Esophagus muscularis mucosa (tissue), 4 donors: ENCODE results near the gene TMEM258. TPM values are rescaled to one million over a fixed set of nuclear protein-coding genes. Genes with fewer than 3 reads are reported as not detected.

Source experiments
- DNase-seq: peaks from one replicate; pipeline ENCODE4 v3.0.0-alpha.2; 2017; ENCODE audit errors: extremely low spot score
- H3K27ac ChIP-seq, 4 donors: fragments of 200-600 bp; sonication (generic); replicated peaks in 1 of 4; 1 replicate in 3 of 4; 2 replicates in 1 of 4; pipeline ENCODE4 v1.5.1; 2016 to 2019; ENCODE audit warnings: mild to moderate bottlenecking in 1 of 4
- H3K27me3 ChIP-seq, 4 donors: fragments of 200-600 bp; sonication (generic); one replicate each; pipeline versions ENCODE4 v1.5.1 to v1.6.0; 2016 to 2019
- H3K36me3 ChIP-seq, 4 donors: fragments of 200-600 bp; sonication (generic); one replicate each; pipeline ENCODE4 v1.5.1; 2016 to 2019
- H3K4me1 ChIP-seq, 4 donors: fragments of 200-600 bp; sonication (generic); one replicate each; pipeline ENCODE4 v1.5.1; 2016 to 2019
- H3K4me3 ChIP-seq, 4 donors: fragments of 200-600 bp; sonication (generic); 1 replicate in 2 of 4; 2 replicates in 2 of 4; pipeline ENCODE4 v1.5.1; 2016 to 2019; ENCODE audit warnings: mild to moderate bottlenecking in 4 of 4, moderate library complexity in 1 of 4
- H3K9me3 ChIP-seq, 4 donors: fragments of 200-600 bp; sonication (generic); 1 replicate in 3 of 4; 2 replicates in 1 of 4; pipeline ENCODE4 v1.5.1; 2016 to 2019
- CTCF ChIP-seq, 3 experiments: fragments of 200-600 bp in 2 of 3; fragments of 450-650 bp in 1 of 3; sonication (generic) in 2 of 3; IDR thresholded peaks; one replicate each; pipeline ENCODE4 v1.5.1; 2017 to 2019; ENCODE audit warnings: antibody characterized with exemption in 3 of 3, mild to moderate bottlenecking in 2 of 3, moderate library complexity in 1 of 3
- EP300 ChIP-seq: sonication (generic); formaldehyde crosslinking; IDR thresholded peaks from one replicate; pipeline ENCODE4 v1.6.1; 2017; ENCODE audit warnings: antibody characterized with exemption
- POLR2A ChIP-seq: fragments of 450-650 bp; IDR thresholded peaks from one replicate; pipeline ENCODE4 v1.6.1; 2017; ENCODE audit warnings: antibody characterized with exemption, moderate library complexity, mild to moderate bottlenecking, low read depth
- POLR2AphosphoS5 ChIP-seq, 2 donors: sonication (generic); formaldehyde crosslinking; IDR thresholded peaks; one replicate each; pipeline ENCODE4 v1.6.1; 2017; ENCODE audit warnings: antibody characterized with exemption in 2 of 2
- WGBS: methylation state at CpG from one replicate; pipeline ENCODE4 v1.1.5; 2018; 5-methylcytosine and 5-hydroxymethylcytosine counted together
- intact Hi-C: fragments of 100-400 bp; cut with DNase I; formaldehyde crosslinking; loops from one replicate; pipeline ENCODE4 v1.15.1; 2023
- total RNA-seq, 4 donors: library from RNA; depleted of rRNA; stranded (reverse); fragments of >200 nt; gene quantifications; one replicate each; pipeline versions ENCODE4 v1.1.0 to v1.2.1, GENCODE V29; 2016

Gene TMEM258
- total RNA-seq, 4 donors from 2014 or later, result 34.5 to 48.2 (median 43.8) TPM

GRCh38 chr11:61773356-61773755 is 19.0 kb downstream of the TMEM258 start:
- Histone ChIP-seq H3K9me3 (no peaks in the 10 kb centered on the region), H3K27ac (no peak overlapping the region), H3K4me1 (peaks cover 9 to 20% (median 17%) of the 10 kb centered on the region in 4 donors), H3K4me3 (no peak overlapping the region), H3K36me3 (no peaks in the 10 kb centered on the region), H3K27me3 (peaks cover 0 to 7% (median 0%) of the 10 kb centered on the region in 4 donors)
- TF ChIP-seq POLR2A (no peak), CTCF (IDR thresholded peaks at IDR 0.05) (no peak)
- no peak for DNase-seq
- intact Hi-C loops, result no loop called here
- 65% methylated on average over 10 of the region's 10 CpGs for WGBS

- Histone ChIP-seq H3K9me3 (no peaks in the 10 kb centered on the region), H3K36me3 (no peaks in the 10 kb centered on the region), H3K27ac (no peak overlapping the region), H3K4me1 (peaks cover 2 to 11% (median 7%) of the 10 kb centered on the region in 4 donors), H3K27me3 (peaks cover 0 to under 1% (median 0%) of the 10 kb centered on the region in 4 donors), H3K4me3 (no peak overlapping the region)
- WGBS, result 53% methylated on average over 2 of the region's 7 CpGs
- no peak for DNase-seq
- TF ChIP-seq POLR2A (no peak), EP300 (no peak), POLR2AphosphoS5 (IDR thresholded peaks at IDR 0.05) (no peak), CTCF (IDR thresholded peaks at IDR 0.05) (no peak)
- intact Hi-C loops, result no loop called here
Measured at GRCh38 chr11:61771985-61772455, 20.4 kb downstream of the TMEM258 start.

DNA sequence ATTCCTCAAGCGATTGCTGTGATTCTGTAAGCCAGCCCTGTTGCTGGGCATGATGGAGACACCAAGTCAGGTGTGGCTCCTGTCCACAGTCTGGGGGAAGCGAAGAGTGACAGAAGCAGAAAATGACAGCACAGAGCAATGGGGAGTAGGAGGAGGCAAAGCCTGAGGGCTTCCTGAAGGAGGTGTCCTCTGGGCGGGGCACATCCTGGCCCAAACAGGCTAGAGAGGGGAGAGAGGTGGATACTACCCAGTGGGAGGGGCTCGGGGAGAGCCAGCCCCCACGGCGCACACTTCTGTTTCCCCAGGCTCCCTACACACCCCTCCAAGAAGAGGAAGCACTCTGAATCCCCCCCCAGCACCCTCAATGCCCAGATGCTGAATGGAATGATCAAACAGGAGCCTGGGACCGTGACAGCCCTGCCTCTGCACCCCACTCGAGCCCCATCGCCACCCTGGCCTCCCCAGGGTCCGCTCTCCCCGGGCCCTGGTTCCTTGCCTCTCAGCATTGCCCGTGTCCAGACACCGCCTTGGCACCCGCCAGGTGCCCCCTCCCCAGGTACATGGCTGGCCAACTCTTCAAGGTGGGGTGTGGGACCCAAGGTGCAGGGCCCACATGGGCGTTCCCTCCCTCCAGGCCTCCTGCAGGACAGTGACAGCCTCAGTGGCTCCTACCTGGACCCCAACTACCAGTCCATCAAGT is 21.1 kb downstream of the TMEM258 start:
- Histone ChIP-seq H3K36me3 (no peaks in the 10 kb centered on the region), H3K9me3 (no peaks in the 10 kb centered on the region), H3K27ac (no peak overlapping the region), H3K4me1 (peaks cover 0 to 7% (median 3%) of the 10 kb centered on the region in 4 donors), H3K27me3 (no peaks in the 10 kb centered on the region), H3K4me3 (no peak overlapping the region)
- TF ChIP-seq EP300 (no peak), POLR2A (no peak), POLR2AphosphoS5 (IDR thresholded peaks at IDR 0.05) (no peak), CTCF (IDR thresholded peaks at IDR 0.05) (no peak)
- WGBS, result 89% methylated on average over 15 of the region's 15 CpGs
- no peak for DNase-seq
- intact Hi-C loops, result no loop called here

- Histone ChIP-seq H3K27me3 (no peaks in the 10 kb centered on the region), H3K4me1 (peaks cover 0 to 7% (median 3%) of the 10 kb centered on the region in 4 donors), H3K27ac (no peak overlapping the region), H3K9me3 (no peaks in the 10 kb centered on the region), H3K4me3 (no peak overlapping the region), H3K36me3 (no peaks in the 10 kb centered on the region)
- intact Hi-C loops, result no loop called here
- no peak for DNase-seq
- TF ChIP-seq POLR2A (no peak), CTCF (IDR thresholded peaks at IDR 0.05) (no peak), EP300 (no peak), POLR2AphosphoS5 (IDR thresholded peaks at IDR 0.05) (no peak)
- 83% methylated on average over 20 of the region's 20 CpGs for WGBS
Measured at GRCh38 chr11:61769946-61770683, 22.3 kb downstream of the TMEM258 start.
